ENCODE data around the gene CEP164. TPM values are rescaled to one million over a fixed set of nuclear protein-coding genes. Genes with fewer than 3 reads are reported as not detected.

Gene CEP164
- total and polyA plus RNA-seq, 2 of the 8 experiments (the other 6 are each of a cell fraction or from before 2014, with no cell fraction given): 8.4 to 20.8 TPM

DNA sequence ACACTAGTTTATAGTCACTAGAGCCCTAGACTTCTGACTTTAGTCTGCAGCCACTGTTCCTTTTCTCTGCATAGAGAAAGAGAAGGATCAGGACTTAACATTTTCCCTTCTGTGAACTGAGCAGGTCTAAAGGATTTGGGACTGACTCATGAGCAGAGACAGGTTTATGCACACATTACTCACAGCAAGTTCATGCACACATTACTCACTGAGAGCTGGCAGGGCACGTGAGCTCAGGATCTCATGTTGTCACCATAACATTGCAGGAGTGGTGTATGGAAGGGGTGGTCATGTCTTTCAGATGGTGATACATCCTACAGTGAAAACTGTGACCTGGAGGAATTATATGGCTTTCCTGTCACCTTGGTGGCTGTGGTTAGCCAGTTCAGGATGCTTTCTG lies 56.4 kb downstream of the CEP164 start:
- no peak overlapping the region for H2BK5ac ChIP-seq (ENCODE audit: low read depth, low read length)
- peaks cover 0 to 11% (median 2%) of the 10 kb centered on the region in 4 experiments; a peak in 3 of 8 replicates for H3K36me3 ChIP-seq (ENCODE audit: control insufficient read depth in 2 of 4, insufficient read depth in 4 of 4, low read length in 3 of 4)
- H3K23me2 ChIP-seq (ENCODE audit: low read depth, low read length): no peaks in the 10 kb centered on the region
- no peak overlapping the region for H2BK15ac ChIP-seq (ENCODE audit: low read length)
- H3K56ac ChIP-seq (replicated peaks; ENCODE audit: insufficient read length, low read depth, low read length): no peak overlapping the region
- no peaks in the 10 kb centered on the region for H3K9me3 ChIP-seq (ENCODE audit: insufficient read depth in 2 of 2, low read depth in 1 of 2, low read length in 1 of 2)
- H3K79me1 ChIP-seq (ENCODE audit: low read depth, low read length): no peaks in the 10 kb centered on the region
- H3K27ac ChIP-seq (ENCODE audit: low read depth, low read length): no peak overlapping the region
- ChIA-PET POLR2A (ENCODE audit: partially characterized antibody) (no interaction called here), CTCF (ENCODE audit: partially characterized antibody) (interaction anchor here (1.2 to 1.5 kb wide), 4 partner anchors 26 to 60 kb away, joined by 3 to 6 read pairs (median 4); no protein-coding TSS in a partner anchor)
- H4K20me1 ChIP-seq (replicated peaks in 1 of 2; ENCODE audit: control insufficient read depth in 1 of 2, insufficient read depth in 2 of 2, low read length in 2 of 2): peaks cover 2% of the 10 kb centered on the region in 2 experiments
- H2BK20ac ChIP-seq (ENCODE audit: low read length): no peak overlapping the region
- H3K9ac ChIP-seq (replicated peaks in 1 of 4; ENCODE audit: extremely low read depth in 1 of 4, low read depth in 3 of 4, low read length in 3 of 4): no peak overlapping the region
- no peak overlapping the region for H4K91ac ChIP-seq (replicated peaks; ENCODE audit: insufficient read length, low read length)
- no peak overlapping the region for H3K23ac ChIP-seq (ENCODE audit: insufficient read length)
- H2BK12ac ChIP-seq (ENCODE audit: low read depth, low read length): no peak overlapping the region
- no peak overlapping the region for H2AK5ac ChIP-seq (ENCODE audit: low read depth, low read length)
- no peak overlapping the region for H3K14ac ChIP-seq (ENCODE audit: insufficient read length)
- H3K4me1 ChIP-seq (replicated peaks in 1 of 4; ENCODE audit: control insufficient read depth in 3 of 4, insufficient read depth in 4 of 4, low read length in 3 of 4): peaks cover 0 to 3% (median 0%) of the 10 kb centered on the region in 4 experiments; a peak in 3 of 7 replicates
- no peaks in the 10 kb centered on the region for H3K27me3 ChIP-seq (replicated peaks in 1 of 4; ENCODE audit: control insufficient read depth in 3 of 4, extremely low read depth in 1 of 4, insufficient read depth in 3 of 4, low read length in 3 of 4)
- DNase-seq (ENCODE audit: low read depth in 1 of 2, low spot score in 2 of 2) (no peak), FAIRE-seq (no peak)
- no peaks in the 10 kb centered on the region for H3K79me2 ChIP-seq (ENCODE audit: control insufficient read depth in 1 of 2, insufficient read depth in 2 of 2, low read length in 2 of 2)
- no peak overlapping the region for H2BK120ac ChIP-seq (replicated peaks; ENCODE audit: low read depth, low read length)
- no peak overlapping the region; the same call in 1 of the 2 replicates for H4K8ac ChIP-seq (ENCODE audit: extremely low read depth, insufficient read depth, low read length)
- no peak overlapping the region for H3K4me3 ChIP-seq (ENCODE audit: extremely low read depth in 1 of 4, insufficient read depth in 2 of 4, low read depth in 3 of 4, low read length in 4 of 4)
- H4K5ac ChIP-seq (ENCODE audit: insufficient read length, low read depth, low read length): no peak overlapping the region
- H3K4ac ChIP-seq (replicated peaks; ENCODE audit: insufficient read length, low read depth, low read length): no peak overlapping the region
- no peak overlapping the region for H2AFZ ChIP-seq (ENCODE audit: low read length)
- no peak overlapping the region for H3K18ac ChIP-seq (ENCODE audit: extremely low read depth, low read length)
- no peak overlapping the region for H3K4me2 ChIP-seq (ENCODE audit: insufficient read depth in 1 of 2, low read depth in 2 of 2, low read length in 2 of 2)
- WGBS, 2 experiments (ENCODE audit: extremely low coverage in 1 of 2, insufficient coverage in 1 of 2, insufficient read length in 1 of 2, insufficient replicate concordance in 2 of 2, low coverage in 1 of 2, low lambda C conversion rate in 2 of 2, missing lambda C conversion rate in 1 of 2): 75% methylated on average over 1 of the region's 1 CpG; no CpG with 5 or more reads in 1 of the 2 experiments
- TF ChIP-seq RAD21 (IDR thresholded peaks at IDR 0.05 in 1 of 2, conservative IDR thresholded peaks at IDR 0.05 in 1 of 2; ENCODE audit: low read depth in 2 of 2, low read length in 2 of 2) (no peak), TAF1 (IDR thresholded peaks at IDR 0.05; ENCODE audit: low read depth, low read length) (no peak), SAP30 (IDR thresholded peaks at IDR 0.05; ENCODE audit: insufficient read depth, insufficient replicate concordance, low read length) (no peak), RXRA (IDR thresholded peaks at IDR 0.05; ENCODE audit: insufficient read depth, low read depth, low read length) (no peak), FOSL1 (IDR thresholded peaks at IDR 0.05; ENCODE audit: insufficient read depth, low read depth, low read length) (no peak), SP2 (IDR thresholded peaks at IDR 0.05; ENCODE audit: low read length) (no peak), KDM4A (IDR thresholded peaks at IDR 0.05; ENCODE audit: low read depth, low read length, severe bottlenecking) (no peak), SRF (IDR thresholded peaks at IDR 0.05; ENCODE audit: low read depth, low read length) (no peak), RFX5 (IDR thresholded peaks at IDR 0.05; ENCODE audit: borderline replicate concordance, low read depth, low read length) (no peak), HDAC2 (IDR thresholded peaks at IDR 0.05; ENCODE audit: borderline replicate concordance in 1 of 2, low read depth in 2 of 2, low read length in 2 of 2) (no peak), MAFK (IDR thresholded peaks at IDR 0.05; ENCODE audit: low read depth, low read length) (no peak), RNF2 (IDR thresholded peaks at IDR 0.05; ENCODE audit: borderline replicate concordance, low read depth, low read length, missing control alignments, poor library complexity, severe bottlenecking) (no peak), BRCA1 (IDR thresholded peaks at IDR 0.05; ENCODE audit: low read depth, low read length) (no peak)
